ENCODE data around the gene MAPK6.

DNA sequence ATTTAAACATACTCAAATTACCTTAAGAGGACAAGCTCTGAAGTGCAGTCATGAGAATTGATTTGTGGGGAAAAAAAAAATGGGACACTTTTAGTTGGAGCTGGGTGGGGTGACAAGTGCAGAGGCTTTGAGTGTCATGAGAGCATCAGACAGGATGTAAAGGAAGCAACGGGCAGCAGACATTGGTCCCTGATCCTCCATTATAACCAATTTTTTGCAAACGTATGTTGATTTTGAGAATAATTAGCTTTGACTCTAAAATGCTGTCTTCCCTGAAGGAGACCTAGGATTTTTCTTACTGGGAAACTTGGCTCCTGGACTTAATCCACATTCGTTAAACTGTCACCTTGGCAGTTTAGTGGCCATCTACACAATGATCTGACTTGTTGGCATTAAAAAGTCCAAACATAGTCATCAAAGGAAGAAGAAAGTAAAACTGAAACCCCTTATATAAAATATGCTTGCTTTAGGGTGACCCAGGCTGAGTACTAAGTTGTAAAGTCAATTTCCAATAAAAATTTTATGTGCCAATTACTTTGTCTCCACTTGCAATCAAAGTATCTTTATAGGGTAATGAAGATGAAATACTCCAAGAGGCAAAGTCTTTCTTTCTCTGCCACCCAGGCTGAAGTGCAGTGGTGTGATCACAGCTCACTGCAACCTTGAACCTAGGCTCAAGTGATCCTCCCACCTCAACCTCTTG, 48.0 kb downstream of the MAPK6 start:
- TF ChIP-seq, protein P1, sequence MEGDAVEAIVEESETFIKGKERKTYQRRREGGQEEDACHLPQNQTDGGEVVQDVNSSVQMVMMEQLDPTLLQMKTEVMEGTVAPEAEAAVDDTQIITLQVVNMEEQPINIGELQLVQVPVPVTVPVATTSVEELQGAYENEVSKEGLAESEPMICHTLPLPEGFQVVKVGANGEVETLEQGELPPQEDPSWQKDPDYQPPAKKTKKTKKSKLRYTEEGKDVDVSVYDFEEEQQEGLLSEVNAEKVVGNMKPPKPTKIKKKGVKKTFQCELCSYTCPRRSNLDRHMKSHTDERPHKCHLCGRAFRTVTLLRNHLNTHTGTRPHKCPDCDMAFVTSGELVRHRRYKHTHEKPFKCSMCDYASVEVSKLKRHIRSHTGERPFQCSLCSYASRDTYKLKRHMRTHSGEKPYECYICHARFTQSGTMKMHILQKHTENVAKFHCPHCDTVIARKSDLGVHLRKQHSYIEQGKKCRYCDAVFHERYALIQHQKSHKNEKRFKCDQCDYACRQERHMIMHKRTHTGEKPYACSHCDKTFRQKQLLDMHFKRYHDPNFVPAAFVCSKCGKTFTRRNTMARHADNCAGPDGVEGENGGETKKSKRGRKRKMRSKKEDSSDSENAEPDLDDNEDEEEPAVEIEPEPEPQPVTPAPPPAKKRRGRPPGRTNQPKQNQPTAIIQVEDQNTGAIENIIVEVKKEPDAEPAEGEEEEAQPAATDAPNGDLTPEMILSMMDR (IDR thresholded peaks at IDR 0.05) = no peak
- TF ChIP-seq POLR2A (IDR thresholded peaks at IDR 0.05) = no peak

All from adrenal gland (tissue), 5 donors.